Measurements from ENCODE around the gene PGAP2.

GRCh38 chr11:3853899-3854659, 45.7 kb downstream of the PGAP2 start:
- TF ChIP-seq CTCF (IDR thresholded peaks at IDR 0.05; ENCODE audit: insufficient read depth, low read length) (no peak), SPI1 (IDR thresholded peaks at IDR 0.05; ENCODE audit: borderline replicate concordance, low read depth) (peak; percentile 92)
